ENCODE measurements around the gene GPR132. TPM values are rescaled to one million over a fixed set of nuclear protein-coding genes. Genes with fewer than 3 reads are reported as not detected.

GPR132 gene
- total RNA-seq, 1 experiment from 2014 or later = 0.10 TPM

DNA sequence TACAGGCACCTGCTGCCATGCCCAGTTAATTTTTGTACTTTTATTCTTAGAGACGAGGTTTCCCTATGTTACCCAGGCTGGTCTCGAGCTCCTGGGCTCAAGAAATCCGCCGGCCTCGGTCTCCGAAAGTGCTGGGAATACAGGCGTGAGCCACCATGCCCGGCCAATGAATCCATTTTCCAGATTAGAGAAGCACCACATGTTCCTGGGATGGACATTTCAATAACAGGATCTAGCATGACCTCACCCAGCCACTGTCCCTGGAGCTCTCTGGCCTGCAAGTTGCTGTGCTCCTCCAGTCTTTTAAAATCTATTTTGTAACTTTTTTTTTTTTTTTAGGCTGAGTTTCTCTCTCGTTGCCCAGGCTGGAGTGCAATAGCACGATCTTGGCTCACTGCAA, 2.2 kb downstream of the GPR132 start:
- DNase-seq (ENCODE audit: low read depth, low spot score) (no peak), ATAC-seq (no peak)
- RAD21 ChIA-PET (ENCODE audit: low non-redundant PET in 1 of 2, low total read pairs in 2 of 2, uncharacterized antibody in 2 of 2, unreplicated experiment in 2 of 2) = no interaction called here
- Histone ChIP-seq H3K79me2 (ENCODE audit: insufficient read depth, low read length) (no peaks in the 10 kb centered on the region), H3K27ac (ENCODE audit: low read depth, low read length) (no peak overlapping the region), H3K9me3 (ENCODE audit: control insufficient read depth in 1 of 2, insufficient read depth in 1 of 2, low read depth in 1 of 2, low read length in 2 of 2) (no peaks in the 10 kb centered on the region), H3K9ac (ENCODE audit: low read length) (no peak overlapping the region), H3K4me3 (replicated peaks in 1 of 2; ENCODE audit: low read depth in 1 of 2, low read length in 2 of 2) (no peak overlapping the region), H3K4me1 (ENCODE audit: control insufficient read depth in 1 of 2, insufficient read depth in 2 of 2, low read length in 2 of 2) (peaks cover 0 to 27% of the 10 kb centered on the region in 2 experiments; a peak in 3 of 4 replicates), H2AFZ (ENCODE audit: low read depth, low read length, poor library complexity, severe bottlenecking) (no peak overlapping the region), H3K36me3 (ENCODE audit: control insufficient read depth in 1 of 2, insufficient read depth in 2 of 2, low read length in 2 of 2) (no peaks in the 10 kb centered on the region), H3K27me3 (ENCODE audit: insufficient read depth, low read length) (no peaks in the 10 kb centered on the region), H4K20me1 (ENCODE audit: insufficient read depth) (no peaks in the 10 kb centered on the region), H3K4me2 (ENCODE audit: low read length) (no peak overlapping the region), H3K9me2 (ENCODE audit: insufficient read depth) (no peaks in the 10 kb centered on the region)
- CTCF ChIA-PET = interaction anchor here (1.5 kb wide), 1 partner anchor 17 kb away, joined by 3 read pairs; no protein-coding TSS in a partner anchor
- TF ChIP-seq CEBPB (IDR thresholded peaks at IDR 0.05; ENCODE audit: low read depth) (no peak), ZNF274 (IDR thresholded peaks at IDR 0.05; ENCODE audit: low read depth, low read length) (no peak), SIN3A (IDR thresholded peaks at IDR 0.05; ENCODE audit: low read depth) (no peak), ZFX (IDR thresholded peaks at IDR 0.05) (no peak), ELF1 (IDR thresholded peaks at IDR 0.05; ENCODE audit: borderline replicate concordance, low read depth) (no peak), POLR2A (IDR thresholded peaks at IDR 0.05; ENCODE audit: borderline replicate concordance, extremely low read depth, insufficient read depth, insufficient read length) (no peak), TCF7L2 (IDR thresholded peaks at IDR 0.05; ENCODE audit: borderline replicate concordance, extremely low read depth, insufficient read depth, insufficient read length) (no peak), SRF (IDR thresholded peaks at IDR 0.05; ENCODE audit: low read depth) (no peak), JUND (IDR thresholded peaks at IDR 0.05) (no peak), FOSL1 (IDR thresholded peaks at IDR 0.05; ENCODE audit: low read depth) (no peak), YY1 (IDR thresholded peaks at IDR 0.05; ENCODE audit: extremely low read depth, insufficient replicate concordance, low read depth, low read length) (no peak), EZH2 (IDR thresholded peaks at IDR 0.05) (no peak), POLR2AphosphoS5 (IDR thresholded peaks at IDR 0.05; ENCODE audit: low read depth, low read length) (no peak), RAD21 (IDR thresholded peaks at IDR 0.05; ENCODE audit: low read depth) (no peak)
- TF ChIP-seq, protein P1, sequence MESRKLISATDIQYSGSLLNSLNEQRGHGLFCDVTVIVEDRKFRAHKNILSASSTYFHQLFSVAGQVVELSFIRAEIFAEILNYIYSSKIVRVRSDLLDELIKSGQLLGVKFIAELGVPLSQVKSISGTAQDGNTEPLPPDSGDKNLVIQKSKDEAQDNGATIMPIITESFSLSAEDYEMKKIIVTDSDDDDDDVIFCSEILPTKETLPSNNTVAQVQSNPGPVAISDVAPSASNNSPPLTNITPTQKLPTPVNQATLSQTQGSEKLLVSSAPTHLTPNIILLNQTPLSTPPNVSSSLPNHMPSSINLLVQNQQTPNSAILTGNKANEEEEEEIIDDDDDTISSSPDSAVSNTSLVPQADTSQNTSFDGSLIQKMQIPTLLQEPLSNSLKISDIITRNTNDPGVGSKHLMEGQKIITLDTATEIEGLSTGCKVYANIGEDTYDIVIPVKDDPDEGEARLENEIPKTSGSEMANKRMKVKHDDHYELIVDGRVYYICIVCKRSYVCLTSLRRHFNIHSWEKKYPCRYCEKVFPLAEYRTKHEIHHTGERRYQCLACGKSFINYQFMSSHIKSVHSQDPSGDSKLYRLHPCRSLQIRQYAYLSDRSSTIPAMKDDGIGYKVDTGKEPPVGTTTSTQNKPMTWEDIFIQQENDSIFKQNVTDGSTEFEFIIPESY (IDR thresholded peaks at IDR 0.05; ENCODE audit: extremely low read depth, insufficient replicate concordance, low read length) = no peak
- TF ChIP-seq, protein P2, sequence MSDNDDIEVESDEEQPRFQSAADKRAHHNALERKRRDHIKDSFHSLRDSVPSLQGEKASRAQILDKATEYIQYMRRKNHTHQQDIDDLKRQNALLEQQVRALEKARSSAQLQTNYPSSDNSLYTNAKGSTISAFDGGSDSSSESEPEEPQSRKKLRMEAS (IDR thresholded peaks at IDR 0.05) = no peak
- TF ChIP-seq, protein P3, sequence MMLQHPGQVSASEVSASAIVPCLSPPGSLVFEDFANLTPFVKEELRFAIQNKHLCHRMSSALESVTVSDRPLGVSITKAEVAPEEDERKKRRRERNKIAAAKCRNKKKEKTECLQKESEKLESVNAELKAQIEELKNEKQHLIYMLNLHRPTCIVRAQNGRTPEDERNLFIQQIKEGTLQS (IDR thresholded peaks at IDR 0.05) = no peak
- TF ChIP-seq, protein P4, sequence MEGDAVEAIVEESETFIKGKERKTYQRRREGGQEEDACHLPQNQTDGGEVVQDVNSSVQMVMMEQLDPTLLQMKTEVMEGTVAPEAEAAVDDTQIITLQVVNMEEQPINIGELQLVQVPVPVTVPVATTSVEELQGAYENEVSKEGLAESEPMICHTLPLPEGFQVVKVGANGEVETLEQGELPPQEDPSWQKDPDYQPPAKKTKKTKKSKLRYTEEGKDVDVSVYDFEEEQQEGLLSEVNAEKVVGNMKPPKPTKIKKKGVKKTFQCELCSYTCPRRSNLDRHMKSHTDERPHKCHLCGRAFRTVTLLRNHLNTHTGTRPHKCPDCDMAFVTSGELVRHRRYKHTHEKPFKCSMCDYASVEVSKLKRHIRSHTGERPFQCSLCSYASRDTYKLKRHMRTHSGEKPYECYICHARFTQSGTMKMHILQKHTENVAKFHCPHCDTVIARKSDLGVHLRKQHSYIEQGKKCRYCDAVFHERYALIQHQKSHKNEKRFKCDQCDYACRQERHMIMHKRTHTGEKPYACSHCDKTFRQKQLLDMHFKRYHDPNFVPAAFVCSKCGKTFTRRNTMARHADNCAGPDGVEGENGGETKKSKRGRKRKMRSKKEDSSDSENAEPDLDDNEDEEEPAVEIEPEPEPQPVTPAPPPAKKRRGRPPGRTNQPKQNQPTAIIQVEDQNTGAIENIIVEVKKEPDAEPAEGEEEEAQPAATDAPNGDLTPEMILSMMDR (IDR thresholded peaks at IDR 0.05 in 2 of 3, conservative IDR thresholded peaks at IDR 0.05 in 1 of 3; ENCODE audit: borderline replicate concordance in 1 of 3, insufficient read depth in 1 of 3, low read depth in 2 of 3, low read length in 2 of 3) = no peak
- TF ChIP-seq, protein P5, sequence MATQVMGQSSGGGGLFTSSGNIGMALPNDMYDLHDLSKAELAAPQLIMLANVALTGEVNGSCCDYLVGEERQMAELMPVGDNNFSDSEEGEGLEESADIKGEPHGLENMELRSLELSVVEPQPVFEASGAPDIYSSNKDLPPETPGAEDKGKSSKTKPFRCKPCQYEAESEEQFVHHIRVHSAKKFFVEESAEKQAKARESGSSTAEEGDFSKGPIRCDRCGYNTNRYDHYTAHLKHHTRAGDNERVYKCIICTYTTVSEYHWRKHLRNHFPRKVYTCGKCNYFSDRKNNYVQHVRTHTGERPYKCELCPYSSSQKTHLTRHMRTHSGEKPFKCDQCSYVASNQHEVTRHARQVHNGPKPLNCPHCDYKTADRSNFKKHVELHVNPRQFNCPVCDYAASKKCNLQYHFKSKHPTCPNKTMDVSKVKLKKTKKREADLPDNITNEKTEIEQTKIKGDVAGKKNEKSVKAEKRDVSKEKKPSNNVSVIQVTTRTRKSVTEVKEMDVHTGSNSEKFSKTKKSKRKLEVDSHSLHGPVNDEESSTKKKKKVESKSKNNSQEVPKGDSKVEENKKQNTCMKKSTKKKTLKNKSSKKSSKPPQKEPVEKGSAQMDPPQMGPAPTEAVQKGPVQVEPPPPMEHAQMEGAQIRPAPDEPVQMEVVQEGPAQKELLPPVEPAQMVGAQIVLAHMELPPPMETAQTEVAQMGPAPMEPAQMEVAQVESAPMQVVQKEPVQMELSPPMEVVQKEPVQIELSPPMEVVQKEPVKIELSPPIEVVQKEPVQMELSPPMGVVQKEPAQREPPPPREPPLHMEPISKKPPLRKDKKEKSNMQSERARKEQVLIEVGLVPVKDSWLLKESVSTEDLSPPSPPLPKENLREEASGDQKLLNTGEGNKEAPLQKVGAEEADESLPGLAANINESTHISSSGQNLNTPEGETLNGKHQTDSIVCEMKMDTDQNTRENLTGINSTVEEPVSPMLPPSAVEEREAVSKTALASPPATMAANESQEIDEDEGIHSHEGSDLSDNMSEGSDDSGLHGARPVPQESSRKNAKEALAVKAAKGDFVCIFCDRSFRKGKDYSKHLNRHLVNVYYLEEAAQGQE (IDR thresholded peaks at IDR 0.05; ENCODE audit: low read depth) = no peak
- intact Hi-C loops (cut with micrococcal nuclease) = no loop called here
- POLR2A ChIA-PET = no interaction called here
- no TSS peak for BruUV-seq (replicated peaks)
